Activated naive CD8-positive, alpha-beta T cell treated with anti-CD3 and anti-CD28 coated beads, Interleukin-2, amount 10 ng/mL, durations not matched to agents 7 days and 5 days (primary cell): ENCODE results near the gene LDLRAD3. TPM values are rescaled to one million over a fixed set of nuclear protein-coding genes. Genes with fewer than 3 reads are reported as not detected.

ENCODE experiments used
- ATAC-seq: fragments of 150-1000 bp; cut with Tn5 transposase; one replicate; pipeline ENCODE4 v1.10.0; 2021; ENCODE audit warnings: low read depth, moderate library complexity
- POLR2A ChIA-PET: fragments of 350-600 bp; sonication (Branson Sonifier 250); formaldehyde crosslinking; loops from one replicate; lab custom pipeline; 2021; ENCODE audit warnings: antibody characterized with exemption; lab: Charles Lee
- DNase-seq: peaks from one replicate; pipeline ENCODE4 v3.0.0; 2021
- H3K27ac Mint-ChIP-seq: one replicate; pipeline ENCODE4 v1.8.0; 2022; ENCODE audit warnings: mild to moderate bottlenecking, mixed read lengths
- H3K27me3 Mint-ChIP-seq: one replicate; pipeline ENCODE4 v1.8.0; 2022; ENCODE audit warnings: mild to moderate bottlenecking, moderate library complexity, mixed read lengths
- H3K36me3 Mint-ChIP-seq: one replicate; pipeline ENCODE4 v1.8.0; 2021; ENCODE audit warnings: mild to moderate bottlenecking, mixed read lengths
- H3K4me1 Mint-ChIP-seq: one replicate; pipeline ENCODE4 v1.8.0; 2021; ENCODE audit warnings: mixed read lengths
- H3K4me3 Mint-ChIP-seq: one replicate; pipeline ENCODE4 v1.8.0; 2022; ENCODE audit warnings: mild to moderate bottlenecking, moderate library complexity, mixed read lengths
- H3K9me3 Mint-ChIP-seq: one replicate; pipeline ENCODE4 v1.8.0; 2021; ENCODE audit warnings: mixed read lengths
- total RNA-seq, 2 experiments: library from RNA; stranded (reverse); gene quantifications; one replicate each; pipeline ENCODE4 v1.2.3, GENCODE V29; 2021

Gene LDLRAD3
- total RNA-seq, 2 experiments from 2014 or later: 0.09 TPM; not detected in 1

GRCh38 chr11:36088266-36088972 is 144.6 kb downstream of the LDLRAD3 start:
- Mint-ChIP-seq H3K9me3 (peaks cover 3% of the 10 kb centered on the region), H3K4me3 (no peak overlapping the region), H3K4me1 (peaks cover 7% of the 10 kb centered on the region), H3K36me3 (no peaks in the 10 kb centered on the region), H3K27me3 (peaks cover 25% of the 10 kb centered on the region), H3K27ac (no peak overlapping the region)
- POLR2A ChIA-PET: no interaction called here
- ATAC-seq (no peak), DNase-seq (no peak)

- no peak for DNase-seq
- H3K27ac Mint-ChIP-seq: no peak overlapping the region
- no peak overlapping the region for H3K4me3 Mint-ChIP-seq
- peaks cover 28% of the 10 kb centered on the region for H3K27me3 Mint-ChIP-seq
- peaks cover 7% of the 10 kb centered on the region for H3K4me1 Mint-ChIP-seq
- ATAC-seq: no peak
- H3K9me3 Mint-ChIP-seq: peaks cover 9% of the 10 kb centered on the region
- no peaks in the 10 kb centered on the region for H3K36me3 Mint-ChIP-seq
- POLR2A ChIA-PET: no interaction called here
Observed at GRCh38 chr11:36089920-36090319, 146.1 kb downstream of the LDLRAD3 start.

GRCh38 chr11:36090356-36091109 is 146.7 kb downstream of the LDLRAD3 start:
- peaks cover 31% of the 10 kb centered on the region for H3K27me3 Mint-ChIP-seq
- POLR2A ChIA-PET: no interaction called here
- H3K27ac Mint-ChIP-seq: no peak overlapping the region
- no peak overlapping the region for H3K4me3 Mint-ChIP-seq
- H3K9me3 Mint-ChIP-seq: peaks cover 9% of the 10 kb centered on the region
- DNase-seq: no peak
- no peak for ATAC-seq
- no peaks in the 10 kb centered on the region for H3K36me3 Mint-ChIP-seq
- H3K4me1 Mint-ChIP-seq: peaks cover 7% of the 10 kb centered on the region

DNA sequence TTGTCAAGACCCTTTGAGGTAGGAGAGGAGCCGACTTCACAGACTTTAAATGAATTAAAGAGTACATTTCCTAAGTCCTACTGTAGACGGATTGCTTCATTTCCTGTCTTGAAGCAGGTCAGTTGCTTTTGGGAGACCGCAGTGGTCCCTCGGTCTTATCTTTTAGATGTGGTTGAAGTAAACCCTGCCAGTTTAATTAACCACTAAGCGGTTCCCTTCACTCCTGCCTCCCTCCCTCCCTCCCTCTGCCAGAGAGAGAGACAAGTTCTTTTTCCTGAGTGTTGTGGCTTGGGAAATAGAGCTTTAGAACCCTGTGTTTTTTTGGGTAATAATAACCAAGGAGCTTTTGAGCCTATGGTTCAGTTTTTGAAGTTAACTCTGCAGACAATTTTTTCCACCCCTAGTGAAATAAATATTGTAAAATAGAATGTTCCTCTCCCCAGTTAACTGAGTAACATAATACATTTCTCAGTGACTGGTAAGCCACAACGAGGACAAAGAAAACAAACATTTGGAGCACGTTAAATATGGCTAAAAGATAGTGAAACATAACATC is 147.5 kb downstream of the LDLRAD3 start:
- POLR2A ChIA-PET: no interaction called here
- H3K27ac Mint-ChIP-seq: no peak overlapping the region
- DNase-seq (no peak), ATAC-seq (no peak)
- H3K27me3 Mint-ChIP-seq: peaks cover 31% of the 10 kb centered on the region
- no peak overlapping the region for H3K4me3 Mint-ChIP-seq
- peaks cover 7% of the 10 kb centered on the region for H3K4me1 Mint-ChIP-seq
- peaks cover 9% of the 10 kb centered on the region for H3K9me3 Mint-ChIP-seq
- H3K36me3 Mint-ChIP-seq: no peaks in the 10 kb centered on the region

- peaks cover 31% of the 10 kb centered on the region for H3K27me3 Mint-ChIP-seq
- H3K4me3 Mint-ChIP-seq: no peak overlapping the region
- no peak for ATAC-seq
- no peak for DNase-seq
- no peak overlapping the region for H3K27ac Mint-ChIP-seq
- H3K36me3 Mint-ChIP-seq: no peaks in the 10 kb centered on the region
- H3K4me1 Mint-ChIP-seq: peaks cover 7% of the 10 kb centered on the region
- peaks cover 9% of the 10 kb centered on the region for H3K9me3 Mint-ChIP-seq
- POLR2A ChIA-PET: no interaction called here
Observed at GRCh38 chr11:36092314-36093030, 148.6 kb downstream of the LDLRAD3 start.

- no peak overlapping the region for H3K27ac Mint-ChIP-seq
- H3K27me3 Mint-ChIP-seq: peaks cover 31% of the 10 kb centered on the region
- no peak for ATAC-seq
- H3K4me1 Mint-ChIP-seq: peaks cover 7% of the 10 kb centered on the region
- DNase-seq: no peak
- no peaks in the 10 kb centered on the region for H3K36me3 Mint-ChIP-seq
- POLR2A ChIA-PET: no interaction called here
- no peak overlapping the region for H3K4me3 Mint-ChIP-seq
- peaks cover 9% of the 10 kb centered on the region for H3K9me3 Mint-ChIP-seq
Observed at GRCh38 chr11:36093548-36093947, 149.7 kb downstream of the LDLRAD3 start.

- ATAC-seq (no peak), DNase-seq (no peak)
- peaks cover 7% of the 10 kb centered on the region for H3K4me1 Mint-ChIP-seq
- H3K36me3 Mint-ChIP-seq: no peaks in the 10 kb centered on the region
- H3K4me3 Mint-ChIP-seq: no peak overlapping the region
- peaks cover 31% of the 10 kb centered on the region for H3K27me3 Mint-ChIP-seq
- POLR2A ChIA-PET: no interaction called here
- peaks cover 9% of the 10 kb centered on the region for H3K9me3 Mint-ChIP-seq
- no peak overlapping the region for H3K27ac Mint-ChIP-seq
Observed at GRCh38 chr11:36094164-36094563, 150.3 kb downstream of the LDLRAD3 start.

DNA sequence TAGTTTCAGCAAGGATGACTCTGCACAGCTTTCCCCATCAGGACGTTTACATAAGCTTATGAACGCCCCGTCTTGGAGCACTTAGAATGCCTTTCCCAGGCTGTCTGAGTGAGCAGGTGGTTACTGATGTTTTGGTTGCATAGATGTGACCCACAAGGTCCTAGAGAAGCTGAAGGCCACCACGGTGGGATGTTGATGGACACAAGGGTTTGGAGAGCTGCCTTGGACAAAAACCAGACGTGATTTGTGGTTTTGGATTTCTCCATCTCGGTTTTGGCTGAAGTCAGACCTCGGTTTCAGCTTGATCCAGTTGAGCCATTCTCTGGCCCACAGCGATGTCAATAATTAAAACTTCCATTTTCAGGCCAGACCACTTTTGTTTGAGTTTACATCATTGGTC is 151.9 kb downstream of the LDLRAD3 start:
- Mint-ChIP-seq H3K36me3 (no peaks in the 10 kb centered on the region), H3K27me3 (peaks cover 18% of the 10 kb centered on the region), H3K27ac (no peak overlapping the region), H3K4me3 (no peak overlapping the region), H3K4me1 (peaks cover 6% of the 10 kb centered on the region), H3K9me3 (peaks cover 9% of the 10 kb centered on the region)
- ATAC-seq (no peak), DNase-seq (no peak)
- POLR2A ChIA-PET: no interaction called here

GRCh38 chr11:36097219-36097650 is 153.4 kb downstream of the LDLRAD3 start:
- H3K27ac Mint-ChIP-seq: no peak overlapping the region
- H3K36me3 Mint-ChIP-seq: no peaks in the 10 kb centered on the region
- no peaks in the 10 kb centered on the region for H3K4me1 Mint-ChIP-seq
- H3K9me3 Mint-ChIP-seq: peaks cover 9% of the 10 kb centered on the region
- no peak overlapping the region for H3K4me3 Mint-ChIP-seq
- H3K27me3 Mint-ChIP-seq: peaks cover 13% of the 10 kb centered on the region
- no peak for ATAC-seq
- no peak for DNase-seq
- POLR2A ChIA-PET: no interaction called here

DNA sequence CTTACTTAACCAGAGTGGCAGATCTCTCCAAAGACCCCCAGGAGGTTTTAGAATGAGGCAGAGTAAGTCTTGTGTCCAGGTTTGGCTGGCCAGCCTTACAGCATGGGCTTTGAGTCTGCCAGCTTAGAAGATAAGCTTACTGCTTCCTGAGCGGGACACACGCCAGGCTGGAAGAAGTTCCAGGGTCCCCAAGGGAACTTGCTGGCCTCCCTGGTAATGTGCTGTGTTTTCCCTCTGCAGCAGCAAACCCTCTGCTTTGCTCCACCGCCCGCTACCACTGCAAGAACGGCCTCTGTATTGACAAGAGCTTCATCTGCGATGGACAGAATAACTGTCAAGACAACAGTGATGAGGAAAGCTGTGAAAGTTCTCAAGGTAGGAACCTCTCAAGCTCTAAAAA is 154.2 kb downstream of the LDLRAD3 start:
- ATAC-seq (no peak), DNase-seq (no peak)
- H3K9me3 Mint-ChIP-seq: peaks cover 7% of the 10 kb centered on the region
- H3K4me3 Mint-ChIP-seq: no peak overlapping the region
- H3K27me3 Mint-ChIP-seq: peaks cover 6% of the 10 kb centered on the region
- H3K27ac Mint-ChIP-seq: no peak overlapping the region
- no peaks in the 10 kb centered on the region for H3K36me3 Mint-ChIP-seq
- POLR2A ChIA-PET: no interaction called here
- H3K4me1 Mint-ChIP-seq: no peaks in the 10 kb centered on the region

GRCh38 chr11:36098853-36099375 is 155.1 kb downstream of the LDLRAD3 start:
- no peaks in the 10 kb centered on the region for H3K4me1 Mint-ChIP-seq
- no peaks in the 10 kb centered on the region for H3K36me3 Mint-ChIP-seq
- POLR2A ChIA-PET: no interaction called here

DNA sequence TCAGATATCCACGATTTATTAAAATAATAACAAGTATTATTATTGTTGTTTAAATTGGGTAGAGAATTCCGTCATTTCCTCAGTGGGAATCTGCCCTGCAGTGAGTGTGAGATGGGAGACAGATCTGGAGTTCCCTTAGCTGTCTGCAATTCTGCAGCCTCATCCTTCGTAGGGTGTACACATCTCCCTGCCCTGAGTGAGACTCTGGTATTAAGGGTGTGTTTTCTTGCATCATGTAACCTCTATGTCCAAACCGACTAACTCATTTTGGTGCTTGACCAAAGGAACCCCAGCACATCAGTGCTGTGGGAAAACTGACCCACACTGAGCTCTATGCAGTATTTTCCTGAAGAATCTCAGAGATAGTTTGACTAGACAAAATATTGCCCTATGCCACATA is 157.6 kb downstream of the LDLRAD3 start:
- no peaks in the 10 kb centered on the region for H3K27me3 Mint-ChIP-seq
- no peak for DNase-seq
- no peaks in the 10 kb centered on the region for H3K9me3 Mint-ChIP-seq
- H3K4me3 Mint-ChIP-seq: no peak overlapping the region
- no peaks in the 10 kb centered on the region for H3K4me1 Mint-ChIP-seq
- POLR2A ChIA-PET: no interaction called here
- no peaks in the 10 kb centered on the region for H3K36me3 Mint-ChIP-seq
- ATAC-seq: no peak
- no peak overlapping the region for H3K27ac Mint-ChIP-seq

More at GRCh38 chr11:36098853-36099375, 155.1 kb downstream of the LDLRAD3 start:
- H3K4me3 Mint-ChIP-seq: no peak overlapping the region
- DNase-seq (no peak), ATAC-seq (no peak)
- no peak overlapping the region for H3K27ac Mint-ChIP-seq
- H3K27me3 Mint-ChIP-seq: peaks cover 4% of the 10 kb centered on the region
- peaks cover 3% of the 10 kb centered on the region for H3K9me3 Mint-ChIP-seq

- no peaks in the 10 kb centered on the region for H3K9me3 Mint-ChIP-seq
- H3K4me3 Mint-ChIP-seq: no peak overlapping the region
- no peak for DNase-seq
- no peaks in the 10 kb centered on the region for H3K27me3 Mint-ChIP-seq
- no peak overlapping the region for H3K27ac Mint-ChIP-seq
- H3K4me1 Mint-ChIP-seq: no peaks in the 10 kb centered on the region
- no peaks in the 10 kb centered on the region for H3K36me3 Mint-ChIP-seq
- POLR2A ChIA-PET: no interaction called here
- ATAC-seq: no peak
Observed at GRCh38 chr11:36102868-36103267, 159.0 kb downstream of the LDLRAD3 start.
